Gastroesophageal sphincter (tissue), 4 donors: Measurements from ENCODE around the gene FBXO31. TPM values are rescaled to one million over a fixed set of nuclear protein-coding genes. Genes with fewer than 3 reads are reported as not detected.
"Not testable (repeated sequence)": the region's sequence is repeated elsewhere in the genome, so short reads cannot be mapped to it uniquely, and the experiment has no call there.

Source experiments
- ATAC-seq: fragments of 150-250 bp; one replicate; pipeline ENCODE4 v1.9.1; 2016; ENCODE audit warnings: mild to moderate bottlenecking, moderate library complexity
- H3K27ac ChIP-seq, 4 donors: fragments of 200-600 bp; sonication (generic) in 3 of 4; 1 replicate in 3 of 4; 2 replicates in 1 of 4; pipeline ENCODE4 v1.5.1; 2016 to 2019
- H3K27me3 ChIP-seq: fragments of 200-600 bp; sonication (generic); one replicate; pipeline ENCODE4 v1.5.1; 2019
- H3K36me3 ChIP-seq, 2 donors: fragments of 200-600 bp; sonication (generic); one replicate each; pipeline ENCODE4 v1.5.1; 2019; ENCODE audit warnings: control low read depth in 1 of 2
- H3K4me1 ChIP-seq, 3 donors: fragments of 200-600 bp; sonication (generic); 1 replicate in 2 of 3; 2 replicates in 1 of 3; pipeline ENCODE4 v1.5.1; 2016 to 2019; ENCODE audit warnings: control low read depth in 2 of 3
- H3K4me3 ChIP-seq, 2 donors: fragments of 200-600 bp; sonication (generic); one replicate each; pipeline ENCODE4 v1.5.1; 2019; ENCODE audit warnings: mild to moderate bottlenecking in 1 of 2, moderate library complexity in 1 of 2
- H3K9me3 ChIP-seq, 3 donors: fragments of 200-600 bp; sonication (generic); one replicate each; pipeline ENCODE4 v1.5.1; 2017 to 2019; ENCODE audit warnings: control low read depth in 2 of 3
- EP300 ChIP-seq: sonication (generic); formaldehyde crosslinking; IDR thresholded peaks from one replicate; pipeline ENCODE4 v1.6.1; 2017; ENCODE audit warnings: antibody characterized with exemption, mild to moderate bottlenecking
- POLR2A ChIP-seq, 2 donors: fragments of 450-650 bp; IDR thresholded peaks; one replicate each; pipeline ENCODE4 v1.6.1; 2017; ENCODE audit warnings: antibody characterized with exemption in 2 of 2, mild to moderate bottlenecking in 2 of 2, moderate library complexity in 1 of 2
- POLR2AphosphoS5 ChIP-seq: sonication (generic); formaldehyde crosslinking; IDR thresholded peaks from one replicate; pipeline ENCODE4 v1.6.1; 2017; ENCODE audit warnings: antibody characterized with exemption
- WGBS, 2 donors: methylation state at CpG; one replicate each; pipeline ENCODE4 v1.1.5; 2018; ENCODE audit warnings: low coverage in 1 of 2; 5-methylcytosine and 5-hydroxymethylcytosine counted together
- total RNA-seq, 4 donors: library from RNA; depleted of rRNA; stranded (reverse); fragments of >200 nt; gene quantifications; one replicate each; pipeline ENCODE4 v1.1.0, GENCODE V29; 2016
- TF ChIP-seq, protein P1 (sequence below), 4 experiments: fragments of 200-600 bp in 2 of 4; fragments of 450-650 bp in 2 of 4; sonication (generic) in 1 of 4; IDR thresholded peaks; one replicate each; pipeline ENCODE4 v1.5.1; 2017 to 2019; ENCODE audit warnings: antibody characterized with exemption in 4 of 4, mild to moderate bottlenecking in 2 of 4, moderate library complexity in 2 of 4

FBXO31 gene
- total RNA-seq, 4 donors from 2014 or later, result 69.2 to 141 (median 85.1) TPM

DNA sequence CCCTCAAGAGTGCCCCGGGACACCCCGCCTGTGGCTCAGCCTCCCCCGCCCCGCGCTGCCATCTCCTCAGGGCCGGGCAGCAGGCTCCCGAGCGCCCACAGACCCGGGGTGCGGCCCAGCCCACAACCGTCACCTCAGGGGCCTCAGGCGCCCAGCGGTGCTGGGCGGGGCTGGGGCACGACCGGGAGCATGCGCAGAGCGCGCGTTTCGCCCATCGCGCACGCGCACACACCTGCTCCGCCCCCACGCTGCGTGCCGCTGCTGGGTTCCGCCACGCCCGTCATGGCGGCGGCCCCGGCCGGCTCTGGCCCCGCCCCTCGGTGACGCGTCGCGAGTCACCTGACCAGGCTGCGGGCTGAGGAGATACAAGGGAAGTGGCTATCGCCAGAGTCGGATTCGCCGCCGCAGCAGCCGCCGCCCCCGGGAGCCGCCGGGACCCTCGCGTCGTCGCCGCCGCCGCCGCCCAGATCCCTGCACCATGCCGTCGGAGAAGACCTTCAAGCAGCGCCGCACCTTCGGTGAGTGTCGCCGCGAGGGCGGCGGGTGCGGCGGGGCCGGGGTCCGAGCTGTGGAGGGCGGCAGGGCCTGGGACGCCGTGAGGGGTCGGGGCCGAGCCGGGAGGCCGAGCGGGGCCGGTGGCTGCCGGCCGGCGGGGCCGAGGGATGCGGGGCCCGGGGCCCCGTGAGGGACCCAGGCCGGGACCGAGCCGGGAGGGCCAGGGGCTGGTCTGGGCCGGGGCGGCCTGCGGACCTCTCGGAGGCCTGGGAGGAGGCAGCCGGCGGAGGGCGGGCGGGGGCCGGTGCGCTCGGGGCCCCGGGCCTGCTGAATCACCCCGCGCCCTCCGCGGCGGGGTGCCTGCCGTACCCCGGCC is 8.6 kb upstream of the FBXO31 start, which contains the start of gene MAP1LC3B:
TSS of gene MAP1LC3B (plus strand) at position 387 of the 871 bp plus-strand sequence. CDS start at position 479, 92 bp downstream.
- WGBS, 2 donors, result no CpG with 5 or more reads among the region's 113 CpGs
- peak within 1 kb of the TSS; percentile 97 to 99 (median 99) for H3K27ac ChIP-seq
- peaks cover 0 to 7% of the 10 kb centered on the region in 2 donors for H3K36me3 ChIP-seq
- no peaks in the 10 kb centered on the region for H3K27me3 ChIP-seq
- H3K4me3 ChIP-seq, result peak within 1 kb of the TSS; percentile 92
- peaks cover 5 to 71% (median 25%) of the 10 kb centered on the region in 3 donors for H3K4me1 ChIP-seq
- peak; percentile 100 for TF ChIP-seq POLR2AphosphoS5
- TF ChIP-seq EP300, result no peak
- TF ChIP-seq POLR2A (IDR thresholded peaks at IDR 0.05), result peak; percentile 97 to 98
- TF ChIP-seq, protein P1, sequence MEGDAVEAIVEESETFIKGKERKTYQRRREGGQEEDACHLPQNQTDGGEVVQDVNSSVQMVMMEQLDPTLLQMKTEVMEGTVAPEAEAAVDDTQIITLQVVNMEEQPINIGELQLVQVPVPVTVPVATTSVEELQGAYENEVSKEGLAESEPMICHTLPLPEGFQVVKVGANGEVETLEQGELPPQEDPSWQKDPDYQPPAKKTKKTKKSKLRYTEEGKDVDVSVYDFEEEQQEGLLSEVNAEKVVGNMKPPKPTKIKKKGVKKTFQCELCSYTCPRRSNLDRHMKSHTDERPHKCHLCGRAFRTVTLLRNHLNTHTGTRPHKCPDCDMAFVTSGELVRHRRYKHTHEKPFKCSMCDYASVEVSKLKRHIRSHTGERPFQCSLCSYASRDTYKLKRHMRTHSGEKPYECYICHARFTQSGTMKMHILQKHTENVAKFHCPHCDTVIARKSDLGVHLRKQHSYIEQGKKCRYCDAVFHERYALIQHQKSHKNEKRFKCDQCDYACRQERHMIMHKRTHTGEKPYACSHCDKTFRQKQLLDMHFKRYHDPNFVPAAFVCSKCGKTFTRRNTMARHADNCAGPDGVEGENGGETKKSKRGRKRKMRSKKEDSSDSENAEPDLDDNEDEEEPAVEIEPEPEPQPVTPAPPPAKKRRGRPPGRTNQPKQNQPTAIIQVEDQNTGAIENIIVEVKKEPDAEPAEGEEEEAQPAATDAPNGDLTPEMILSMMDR (IDR thresholded peaks at IDR 0.05), result no peak
- peak; percentile 89 for ATAC-seq
- no peaks in the 10 kb centered on the region for H3K9me3 ChIP-seq

DNA sequence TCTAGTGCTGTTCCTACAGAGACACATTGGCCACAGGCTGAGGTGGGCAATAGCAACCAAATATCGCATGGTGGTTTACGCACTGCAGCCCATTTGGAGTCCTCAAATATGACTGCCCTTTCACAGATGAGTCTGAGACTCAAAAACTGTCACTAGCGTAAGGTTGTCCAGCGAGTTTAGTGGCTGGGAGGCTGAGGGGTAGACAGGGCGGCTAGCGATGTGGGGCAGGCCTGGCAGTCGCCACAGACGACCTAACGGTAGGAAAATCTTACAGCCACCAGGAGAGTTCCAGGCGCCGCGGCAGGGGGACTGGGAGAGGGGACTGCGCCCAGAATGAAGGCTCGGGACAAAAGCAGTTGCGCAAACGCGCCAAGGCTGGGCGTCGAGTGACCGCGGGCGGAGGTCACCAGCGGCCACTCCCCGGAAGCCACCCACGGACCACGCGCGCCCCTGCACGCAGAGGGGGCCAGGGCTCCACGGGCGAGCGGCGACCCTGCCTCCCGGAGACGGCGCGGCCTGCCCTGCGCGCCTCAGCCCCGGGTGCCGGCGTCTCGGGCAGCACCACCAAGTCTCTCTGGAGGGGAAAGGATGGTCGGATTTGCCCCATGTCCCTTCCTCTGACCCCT is 7.9 kb upstream of the FBXO31 start:
- Histone ChIP-seq H3K4me1 (peaks cover 5 to 72% (median 28%) of the 10 kb centered on the region in 3 donors), H3K4me3 (peak overlapping the region; percentile 58 to 92), H3K27me3 (no peaks in the 10 kb centered on the region), H3K36me3 (peaks cover 0 to 1% of the 10 kb centered on the region in 2 donors), H3K27ac (peak overlapping the region; percentile 97 to 99 (median 99)), H3K9me3 (no peaks in the 10 kb centered on the region)
- ATAC-seq, result peak; percentile 15
- TF ChIP-seq POLR2AphosphoS5 (no peak), POLR2A (IDR thresholded peaks at IDR 0.05) (no peak)
- TF ChIP-seq, protein P1 (IDR thresholded peaks at IDR 0.05), result peak in 1 of 4 experiments; percentile 10
- WGBS, 2 donors, result 20 to 88% methylated on average over 1 to 2 of the region's 44 CpGs

DNA sequence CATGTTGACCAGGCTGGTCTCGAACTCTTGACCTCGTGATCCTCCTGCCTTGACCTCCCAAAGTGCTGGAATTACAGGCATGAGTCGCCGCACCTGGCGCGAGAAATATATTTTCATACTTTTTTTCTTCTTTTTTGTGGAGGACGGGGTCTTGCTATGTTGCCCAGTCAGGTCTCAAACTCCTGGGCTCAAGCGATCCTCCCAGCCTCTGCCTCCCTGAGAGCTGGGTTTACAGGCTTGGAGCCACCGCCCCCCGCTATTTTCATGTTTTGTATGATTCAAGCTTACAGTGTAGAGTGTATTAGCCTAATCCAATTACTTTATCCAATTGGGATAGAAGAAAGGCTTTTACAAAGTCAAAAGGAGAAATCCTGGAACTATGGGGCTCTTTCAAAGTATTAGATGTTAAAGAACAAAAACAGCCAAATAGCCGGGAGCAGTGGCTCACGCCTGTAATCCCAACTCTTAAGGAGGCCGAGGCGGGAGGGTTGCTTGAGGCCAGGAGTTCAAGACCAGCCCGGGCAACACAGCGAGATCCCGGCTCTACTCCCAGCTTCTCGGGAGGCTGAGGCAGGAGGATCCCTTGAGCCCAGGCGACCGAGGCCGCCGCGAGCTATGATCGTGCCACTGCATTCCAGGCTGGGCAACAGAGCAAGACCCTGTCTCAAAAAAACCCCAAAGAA is 7.2 kb upstream of the FBXO31 start:
- Histone ChIP-seq H3K27me3 (no peaks in the 10 kb centered on the region), H3K4me3 (peak overlapping the region in 1 of 2 donors; percentile 92), H3K27ac (peak overlapping the region; percentile 97 to 99 (median 99)), H3K9me3 (no peaks in the 10 kb centered on the region), H3K36me3 (no peaks in the 10 kb centered on the region), H3K4me1 (peaks cover 5 to 66% (median 28%) of the 10 kb centered on the region in 3 donors)
- TF ChIP-seq EP300 (no peak), POLR2A (IDR thresholded peaks at IDR 0.05) (no peak), POLR2AphosphoS5 (no peak)
- TF ChIP-seq, protein P1 (IDR thresholded peaks at IDR 0.05), result no peak
- ATAC-seq, result no peak
- WGBS, 2 donors, result 92 to 94% methylated on average over 7 to 13 of the region's 24 CpGs

DNA sequence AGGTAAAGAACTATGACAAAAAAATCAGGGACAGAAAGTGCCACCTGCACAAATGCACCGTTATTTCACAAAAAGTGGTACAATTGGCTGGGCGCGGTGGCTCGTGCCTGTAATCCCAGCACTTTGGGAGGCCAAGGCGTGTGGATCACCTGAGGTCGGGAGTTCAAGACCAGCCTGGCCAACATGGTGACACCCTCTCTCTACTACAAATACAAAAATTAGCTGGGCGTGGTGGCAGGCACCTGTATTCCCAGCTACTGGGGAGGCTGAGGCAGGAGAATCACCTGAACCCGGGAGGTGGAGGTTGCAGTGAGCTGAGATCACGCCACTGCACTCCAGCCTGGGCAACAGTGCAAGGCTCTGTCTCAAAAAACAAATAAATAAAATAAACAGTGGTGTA is 6.3 kb upstream of the FBXO31 start:
- not testable (repeated sequence) for H3K36me3 ChIP-seq, H3K9me3 ChIP-seq, H3K27me3 ChIP-seq, ATAC-seq, H3K4me3 ChIP-seq
- 98 to 100% methylated on average over 5 to 9 of the region's 9 CpGs for WGBS, 2 donors
- Histone ChIP-seq H3K27ac (peak overlapping the region in 2 of 4 donors; percentile 97 to 99), H3K4me1 (peaks cover 5 to 59% (median 25%) of the 10 kb centered on the region in 3 donors)

DNA sequence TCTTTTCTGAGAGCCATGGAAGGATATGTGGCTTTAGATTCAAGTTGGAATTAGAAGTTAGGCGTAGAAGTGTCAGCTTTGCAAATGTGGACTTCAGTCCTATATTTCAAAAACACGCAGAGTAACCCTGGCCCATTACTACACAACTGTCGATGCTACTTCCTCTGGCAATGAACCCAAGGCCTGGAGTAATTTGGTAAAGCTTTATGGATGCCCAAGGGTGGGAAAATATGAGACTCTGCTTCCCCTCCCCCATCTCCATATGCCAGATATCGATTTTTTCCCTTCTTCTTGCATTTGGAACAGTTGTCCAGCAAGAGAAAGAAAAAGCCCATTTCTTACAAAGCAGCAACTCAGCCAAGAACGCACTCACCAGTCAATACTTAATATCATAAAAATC is 5.7 kb upstream of the FBXO31 start:
- Histone ChIP-seq H3K4me3 (no peak overlapping the region), H3K9me3 (no peaks in the 10 kb centered on the region), H3K27me3 (no peaks in the 10 kb centered on the region), H3K4me1 (peaks cover 5 to 59% (median 21%) of the 10 kb centered on the region in 3 donors), H3K27ac (peak overlapping the region; percentile 78 to 99 (median 95)), H3K36me3 (no peaks in the 10 kb centered on the region)
- TF ChIP-seq, protein P1 (IDR thresholded peaks at IDR 0.05), result no peak
- TF ChIP-seq EP300 (no peak), POLR2A (IDR thresholded peaks at IDR 0.05) (no peak), POLR2AphosphoS5 (no peak)
- WGBS, 2 donors, result 80 to 93% methylated on average over 5 of the region's 5 CpGs
- no peak for ATAC-seq
